DMS79 (cell line): ENCODE results near the gene TRERF1.
"Not testable (repeated sequence)": the region's sequence is repeated elsewhere in the genome, so short reads cannot be mapped to it uniquely, and the experiment has no call there.

Source experiments
- DNase-seq: peaks from one replicate; lab custom pipeline; 2025; lab: John Stamatoyannopoulos, UW

The TRERF1 gene

GRCh38 chr6:42336431-42336830, 115.3 kb downstream of the TRERF1 start:
- no peak for DNase-seq

GRCh38 chr6:42335896-42336295, 115.8 kb downstream of the TRERF1 start:
- no peak for DNase-seq

DNA sequence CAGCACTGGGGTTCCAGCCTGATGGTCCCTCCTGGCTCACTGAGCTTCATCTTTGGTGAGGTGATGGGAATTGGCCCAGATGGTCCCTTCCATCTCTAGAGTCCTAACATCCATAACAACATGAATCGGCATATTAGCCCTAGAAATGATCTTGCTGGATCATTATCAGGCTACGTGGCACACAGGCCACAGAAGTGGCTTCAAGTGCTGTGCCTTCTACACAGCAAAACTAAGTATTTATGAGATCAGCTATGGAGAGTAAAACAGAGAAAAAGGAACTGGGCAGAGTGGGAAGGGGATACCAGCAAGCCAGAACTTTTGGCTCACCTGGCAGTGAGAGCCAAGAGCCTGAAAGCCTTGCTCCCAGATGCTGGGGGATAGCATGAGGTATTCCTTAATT, 116.9 kb downstream of the TRERF1 start:
- DNase-seq = no peak

- no peak for DNase-seq
These were observed 118.1 kb downstream of the TRERF1 start for GRCh38 chr6:42333612-42334011.

DNA sequence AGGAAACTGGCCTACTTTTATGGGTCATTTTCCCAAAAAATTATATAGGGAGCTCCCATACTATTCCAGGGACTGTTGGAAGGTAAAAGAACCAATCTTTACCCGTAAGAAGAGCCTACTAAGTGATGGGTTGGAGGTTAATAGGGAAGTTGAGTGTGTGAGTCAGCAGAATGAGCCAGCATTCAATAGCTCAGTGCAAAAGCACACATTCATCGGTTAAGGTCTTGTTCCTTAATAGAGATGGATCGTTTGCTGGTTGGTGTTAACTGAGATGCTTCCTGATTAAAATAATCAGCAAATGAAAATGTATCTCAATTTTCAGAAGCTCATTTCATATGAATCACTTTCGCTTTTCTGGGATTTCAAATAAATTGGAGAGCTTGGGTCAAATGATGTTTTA, 118.8 kb downstream of the TRERF1 start:
- no peak for DNase-seq

GRCh38 chr6:42331019-42331418, 120.7 kb downstream of the TRERF1 start:
- DNase-seq = no peak

DNA sequence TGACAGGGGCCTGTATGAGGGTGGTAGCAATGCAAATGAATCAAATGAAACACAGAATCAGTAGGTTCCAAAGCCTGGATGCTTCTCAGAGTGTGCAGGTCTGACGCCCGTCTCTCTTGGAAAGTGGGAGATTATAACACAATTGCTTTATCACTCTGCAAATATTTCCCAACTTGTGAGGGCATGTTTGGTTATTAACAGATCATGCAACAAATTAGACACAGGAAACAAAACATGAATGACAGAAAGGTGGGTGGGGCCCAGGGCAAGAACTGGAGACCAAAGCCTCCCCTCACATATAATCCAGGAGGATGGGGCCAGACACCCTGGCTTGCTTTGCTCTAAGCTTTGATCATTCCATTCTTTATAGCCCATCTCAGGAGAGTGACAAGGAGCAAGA, 125.5 kb downstream of the TRERF1 start:
- no peak for DNase-seq

DNA sequence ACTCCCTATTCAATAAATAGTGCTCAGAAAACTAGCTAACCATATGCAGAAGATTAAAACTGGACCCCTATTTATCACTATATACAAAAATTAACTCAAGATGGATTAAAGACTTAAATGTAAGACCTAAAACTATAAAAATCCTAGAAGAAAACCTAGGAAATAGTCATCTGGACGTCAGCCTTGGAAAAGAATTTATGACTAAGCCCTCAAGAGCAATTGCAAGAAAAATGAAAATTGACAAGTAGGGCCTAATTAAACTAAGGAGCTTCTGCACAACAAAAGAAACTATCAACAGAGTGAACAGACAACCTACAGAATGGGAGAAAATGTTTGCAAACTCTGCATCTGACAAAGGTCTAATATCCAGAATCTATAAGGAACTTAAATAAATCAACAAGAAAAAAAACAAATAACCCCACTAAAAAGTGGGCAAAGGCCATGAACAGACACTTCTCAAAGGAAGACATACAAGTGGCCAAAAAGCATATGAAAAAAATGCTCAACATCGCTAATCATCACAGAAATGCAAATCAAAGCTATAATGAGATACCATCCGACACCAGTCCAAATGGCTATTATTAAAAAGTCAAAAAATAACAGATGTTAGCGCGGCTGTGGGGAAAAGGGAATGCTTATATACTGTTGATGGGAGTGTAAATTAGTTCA, 126.9 kb downstream of the TRERF1 start:
- not testable (repeated sequence) for DNase-seq

DNA sequence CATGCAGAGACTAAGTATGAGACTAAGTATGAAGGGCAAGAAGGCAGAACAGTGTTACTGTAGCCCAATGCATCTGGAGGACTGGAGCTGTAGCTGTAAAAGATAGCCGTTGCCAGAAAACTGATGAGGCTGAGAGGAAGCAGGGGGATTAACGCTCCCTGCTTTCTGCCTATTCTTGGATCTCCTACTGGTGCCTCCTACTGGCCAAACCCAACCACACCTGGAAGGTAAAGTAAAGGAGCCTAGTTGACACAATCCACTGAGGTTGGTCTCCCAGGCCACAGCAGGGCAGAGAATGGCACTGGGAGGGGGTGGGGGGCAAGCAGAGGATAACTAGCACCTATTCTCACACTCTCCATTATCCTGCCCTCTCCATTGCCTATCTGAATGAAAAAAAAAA, 129.1 kb downstream of the TRERF1 start:
- no peak for DNase-seq

- no peak for DNase-seq
These were observed 129.8 kb downstream of the TRERF1 start for GRCh38 chr6:42321976-42322375.

DNA sequence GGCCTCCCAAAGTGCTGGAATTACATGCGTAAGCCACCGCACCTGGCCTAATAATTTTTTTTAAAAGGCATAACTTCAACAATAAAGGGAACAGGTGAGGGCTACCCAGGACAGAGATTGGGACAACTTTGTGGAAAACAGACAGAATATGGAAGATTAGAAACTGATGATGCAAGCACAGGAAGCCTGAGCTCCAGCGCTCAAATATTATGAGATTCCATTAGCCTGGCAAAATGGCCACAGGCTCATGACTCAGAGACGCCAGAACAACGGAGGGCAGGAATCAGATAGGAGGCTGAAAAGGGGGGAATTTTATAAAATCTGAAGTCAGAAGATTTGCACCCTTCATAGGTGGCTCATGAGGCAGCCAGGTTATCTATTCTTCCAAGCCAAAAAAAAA, 131.0 kb downstream of the TRERF1 start:
- DNase-seq = no peak

DNA sequence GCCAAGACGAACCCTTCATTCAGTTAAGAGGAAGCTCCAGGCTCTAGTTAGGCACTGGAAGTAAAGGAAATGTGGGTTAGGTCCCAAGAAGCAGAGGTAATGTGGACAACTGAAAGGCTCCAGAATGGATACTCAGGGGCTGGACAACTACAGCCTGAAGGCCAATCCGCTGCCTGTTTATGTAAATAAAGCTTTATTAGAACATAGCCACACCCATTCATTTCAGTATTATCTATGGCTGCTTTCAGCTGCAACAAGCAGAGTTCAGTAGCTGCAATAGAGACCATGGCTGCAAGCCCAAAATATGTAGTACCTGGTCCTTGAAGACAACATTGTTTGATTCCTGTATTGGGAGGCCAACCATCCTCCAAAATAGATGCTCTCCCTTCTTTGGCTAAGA, 133.2 kb downstream of the TRERF1 start:
- DNase-seq = no peak

GRCh38 chr6:42316981-42317380, 134.7 kb downstream of the TRERF1 start:
- no peak for DNase-seq

DNA sequence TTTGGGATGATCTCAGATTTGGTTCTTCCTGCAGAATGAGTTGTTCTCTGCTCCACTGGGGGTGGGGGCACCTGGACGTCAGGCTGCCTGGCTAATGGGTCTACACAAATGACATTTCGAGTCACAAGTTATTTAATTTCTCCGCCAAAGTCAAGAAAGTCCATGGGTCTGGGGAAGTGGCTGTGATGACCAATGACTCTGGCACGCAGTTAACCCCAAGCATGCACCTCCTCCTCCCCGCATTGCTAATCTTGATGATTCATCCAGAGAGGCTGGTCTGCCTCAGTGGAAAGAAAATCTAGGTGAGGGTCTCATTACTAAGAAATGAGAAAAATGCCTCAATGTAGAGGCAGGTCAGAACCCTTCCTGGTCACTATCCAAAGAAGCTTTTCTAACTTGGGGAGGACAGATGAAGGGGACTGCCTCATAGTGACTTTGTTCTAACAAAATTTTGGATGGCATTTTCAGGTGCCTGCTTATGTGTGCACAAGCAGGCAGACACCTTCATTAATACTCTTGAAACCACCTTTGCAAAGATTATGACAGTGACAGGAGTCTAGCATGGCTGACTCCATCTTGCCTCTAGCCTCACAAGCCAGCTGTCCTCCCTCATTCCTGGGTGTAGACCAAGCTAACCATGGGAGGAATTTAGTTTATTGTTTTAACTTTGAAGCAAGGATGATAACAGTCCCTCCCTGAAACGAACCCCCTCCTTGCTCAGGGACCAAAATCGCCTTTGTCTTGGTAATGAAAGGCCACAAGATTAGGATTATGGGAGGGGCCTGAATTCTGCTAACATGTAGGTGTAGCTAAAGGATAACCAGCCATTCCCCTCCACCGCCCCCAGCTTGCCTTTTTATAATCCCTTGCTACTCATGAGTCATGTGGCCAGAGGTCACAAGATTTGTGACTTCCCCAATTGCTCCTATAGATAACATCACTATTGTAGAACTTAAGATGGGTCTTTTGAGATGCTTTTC, 135.4 kb downstream of the TRERF1 start:
- no peak for DNase-seq

GRCh38 chr6:42315259-42315990, 136.3 kb downstream of the TRERF1 start:
- no peak for DNase-seq

DNA sequence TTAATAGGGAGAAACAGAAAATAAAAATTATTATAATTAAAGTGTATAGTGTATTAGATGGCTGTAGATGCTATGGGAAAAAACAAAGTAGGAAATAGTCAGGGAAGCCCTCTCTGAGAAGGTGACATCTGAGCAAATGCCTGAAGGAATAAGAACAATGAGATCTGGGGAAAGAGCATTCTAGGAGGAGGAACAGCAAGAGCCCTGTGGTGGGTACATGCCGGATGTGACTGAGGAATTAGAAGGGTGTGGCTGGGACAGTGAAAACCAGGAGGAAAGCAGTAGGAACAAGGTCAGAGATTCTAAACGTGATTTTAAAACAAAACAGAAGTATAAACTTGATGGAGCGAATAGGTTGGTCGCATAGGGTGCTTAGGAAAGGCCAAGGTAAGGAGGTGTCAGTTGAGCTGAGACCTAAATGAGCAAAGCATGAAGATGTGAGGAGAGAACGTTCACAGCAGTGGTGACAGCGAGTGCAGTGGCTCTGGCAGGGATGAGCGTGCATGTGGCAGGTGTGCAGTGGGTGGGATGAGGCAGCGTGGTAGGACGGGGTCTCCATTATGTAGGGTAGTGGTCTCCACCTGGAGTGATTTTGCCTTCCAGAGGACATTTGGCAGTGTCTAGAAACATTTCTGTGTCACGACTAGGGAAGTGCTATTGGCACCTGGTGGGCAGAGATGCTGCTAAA, 137.0 kb downstream of the TRERF1 start:
- DNase-seq = no peak

- DNase-seq = no peak
These were observed 137.7 kb downstream of the TRERF1 start for GRCh38 chr6:42313941-42314570.

DNA sequence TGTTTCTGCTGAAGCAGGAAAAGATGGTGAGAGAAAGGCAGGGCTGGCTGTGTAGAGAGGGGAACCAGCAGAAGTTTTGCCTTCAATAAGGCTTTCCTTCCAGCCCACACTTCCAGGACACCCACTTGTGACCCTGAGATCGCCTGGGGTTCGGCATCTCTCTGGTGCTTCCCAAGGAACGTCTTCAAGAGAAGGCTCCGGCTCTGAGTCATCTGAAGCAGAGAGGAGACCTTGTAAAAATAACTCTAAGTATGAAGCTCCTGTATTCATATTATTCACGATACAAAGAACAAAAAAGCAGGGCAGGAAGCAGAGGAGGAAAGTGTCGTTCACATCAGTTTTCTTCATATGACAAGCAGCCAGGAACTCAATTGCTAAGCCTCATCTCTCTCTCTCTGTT, 138.7 kb downstream of the TRERF1 start:
- no peak for DNase-seq

- DNase-seq = no peak
These were observed 144.6 kb downstream of the TRERF1 start for GRCh38 chr6:42307141-42307470.

- no peak for DNase-seq
These were observed 145.1 kb downstream of the TRERF1 start for GRCh38 chr6:42306439-42307140.
